ENCODE measurements around the gene IFT88.

DNA sequence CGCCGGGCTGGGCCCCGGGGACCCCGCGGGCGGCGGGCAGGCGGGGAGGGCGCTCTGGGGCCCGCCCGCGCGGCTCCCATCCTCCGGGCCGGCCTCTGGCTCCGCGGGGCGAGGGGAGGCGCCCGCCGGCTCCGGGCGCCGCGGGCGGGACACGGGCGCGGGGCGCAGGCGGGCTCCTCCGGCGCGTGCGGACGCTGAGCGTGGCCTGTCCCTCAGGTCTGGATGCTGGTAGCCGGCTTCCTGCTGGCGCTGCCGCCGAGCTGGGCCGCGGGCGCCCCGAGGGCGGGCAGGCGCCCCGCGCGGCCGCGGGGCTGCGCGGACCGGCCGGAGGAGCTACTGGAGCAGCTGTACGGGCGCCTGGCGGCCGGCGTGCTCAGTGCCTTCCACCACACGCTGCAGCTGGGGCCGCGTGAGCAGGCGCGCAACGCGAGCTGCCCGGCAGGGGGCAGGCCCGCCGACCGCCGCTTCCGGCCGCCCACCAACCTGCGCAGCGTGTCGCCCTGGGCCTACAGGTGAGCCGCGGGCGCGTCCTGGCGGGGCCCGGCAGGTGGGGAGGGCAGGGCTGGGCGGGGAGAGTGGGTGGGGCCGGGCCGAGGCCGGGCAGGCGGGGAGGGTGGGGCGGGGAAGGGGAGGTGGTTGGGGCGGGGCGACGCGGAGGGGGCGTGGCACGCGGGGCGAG lies 137.0 kb downstream of the IFT88 start:
- TF ChIP-seq, protein P1, sequence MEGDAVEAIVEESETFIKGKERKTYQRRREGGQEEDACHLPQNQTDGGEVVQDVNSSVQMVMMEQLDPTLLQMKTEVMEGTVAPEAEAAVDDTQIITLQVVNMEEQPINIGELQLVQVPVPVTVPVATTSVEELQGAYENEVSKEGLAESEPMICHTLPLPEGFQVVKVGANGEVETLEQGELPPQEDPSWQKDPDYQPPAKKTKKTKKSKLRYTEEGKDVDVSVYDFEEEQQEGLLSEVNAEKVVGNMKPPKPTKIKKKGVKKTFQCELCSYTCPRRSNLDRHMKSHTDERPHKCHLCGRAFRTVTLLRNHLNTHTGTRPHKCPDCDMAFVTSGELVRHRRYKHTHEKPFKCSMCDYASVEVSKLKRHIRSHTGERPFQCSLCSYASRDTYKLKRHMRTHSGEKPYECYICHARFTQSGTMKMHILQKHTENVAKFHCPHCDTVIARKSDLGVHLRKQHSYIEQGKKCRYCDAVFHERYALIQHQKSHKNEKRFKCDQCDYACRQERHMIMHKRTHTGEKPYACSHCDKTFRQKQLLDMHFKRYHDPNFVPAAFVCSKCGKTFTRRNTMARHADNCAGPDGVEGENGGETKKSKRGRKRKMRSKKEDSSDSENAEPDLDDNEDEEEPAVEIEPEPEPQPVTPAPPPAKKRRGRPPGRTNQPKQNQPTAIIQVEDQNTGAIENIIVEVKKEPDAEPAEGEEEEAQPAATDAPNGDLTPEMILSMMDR (conservative IDR thresholded peaks at IDR 0.05 in 1 of 2, IDR thresholded peaks at IDR 0.05 in 1 of 2; ENCODE audit: low read depth in 1 of 2, low read length in 2 of 2), result peak; percentile 38 to 47
- TF ChIP-seq EZH2 (IDR thresholded peaks at IDR 0.05; ENCODE audit: low read length, missing control alignments), result no peak

All from fibroblast of lung (primary cell).